KOPT-K1 (cell line): ENCODE data around the gene TPO.
"Not testable (repeated sequence)": the region's sequence is repeated elsewhere in the genome, so short reads cannot be mapped to it uniquely, and the experiment has no call there.

Experiments
- H3K27ac ChIP-seq: fragments of 200-600 bp; sonication (generic); 2 replicates; pipeline ENCODE4 v1.5.1; 2016; ENCODE audit warnings: antibody characterized with exemption, mild to moderate bottlenecking, low read depth, low read length; ENCODE audit not compliant: poor library complexity, severe bottlenecking
- H3K36me3 ChIP-seq: fragments of 200-600 bp; sonication (generic); 2 replicates; pipeline ENCODE4 v1.5.1; 2017; ENCODE audit warnings: antibody characterized with exemption, mild to moderate bottlenecking, low read length, moderate library complexity; ENCODE audit not compliant: insufficient read depth
- H3K9me3 ChIP-seq: fragments of 200-600 bp; sonication (generic); 2 replicates; pipeline ENCODE4 v1.5.1; 2017; ENCODE audit warnings: antibody characterized with exemption, low read length, mild to moderate bottlenecking; ENCODE audit not compliant: insufficient read depth, poor library complexity, severe bottlenecking

TPO gene

GRCh38 chr2:1480671-1481076, 67.4 kb downstream of the TPO start:
- Histone ChIP-seq H3K36me3 (no peaks in the 10 kb centered on the region), H3K27ac (no peak overlapping the region), H3K9me3 (no peaks in the 10 kb centered on the region)

- no peaks in the 10 kb centered on the region for H3K9me3 ChIP-seq
- no peak overlapping the region for H3K27ac ChIP-seq
- H3K36me3 ChIP-seq: no peaks in the 10 kb centered on the region
These were observed 68.4 kb downstream of the TPO start for GRCh38 chr2:1481406-1482252.

- no peaks in the 10 kb centered on the region for H3K9me3 ChIP-seq
- H3K27ac ChIP-seq: no peak overlapping the region
- H3K36me3 ChIP-seq: no peaks in the 10 kb centered on the region
These were observed 69.0 kb downstream of the TPO start for GRCh38 chr2:1482253-1482675.

DNA sequence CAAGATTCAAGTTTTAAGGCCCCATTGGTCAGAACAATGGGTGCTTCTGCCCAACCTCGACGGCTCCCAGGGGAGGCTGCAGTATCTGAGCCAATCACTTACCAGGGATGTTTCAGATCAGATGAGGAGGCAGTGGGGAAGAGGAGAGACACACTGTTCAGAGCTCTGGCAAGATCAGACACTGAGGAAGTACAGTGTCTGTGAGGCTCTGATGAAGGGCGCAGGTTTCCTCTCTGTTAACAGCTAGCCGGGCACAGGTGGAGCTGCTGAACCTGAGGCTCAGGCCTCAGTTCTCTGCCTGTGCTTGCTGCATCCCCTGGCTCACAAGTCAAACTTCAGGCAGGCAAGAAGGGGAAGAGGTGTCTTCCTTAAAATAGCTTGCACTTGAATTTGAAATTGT, 69.7 kb downstream of the TPO start:
- H3K9me3 ChIP-seq: no peaks in the 10 kb centered on the region
- H3K36me3 ChIP-seq: no peaks in the 10 kb centered on the region
- H3K27ac ChIP-seq: no peak overlapping the region

DNA sequence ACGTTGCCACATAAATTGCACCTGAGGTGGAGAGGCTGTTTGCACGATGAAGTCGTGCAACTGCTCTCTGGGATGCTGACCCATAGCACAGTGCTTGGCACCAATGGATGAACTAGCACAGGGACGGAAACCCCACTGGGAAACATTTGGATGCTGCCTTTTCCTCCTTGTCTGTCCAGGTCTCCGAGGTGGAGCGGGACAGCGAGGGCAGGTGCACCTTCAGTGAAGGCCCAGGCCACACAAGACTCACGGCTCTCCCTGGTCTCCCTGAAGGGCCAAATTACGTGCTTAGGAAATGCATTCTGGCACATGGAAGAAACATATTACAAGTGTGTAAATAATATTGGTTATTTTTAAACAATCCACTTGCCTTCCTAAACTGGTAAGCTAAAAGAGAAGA, 70.3 kb downstream of the TPO start:
- Histone ChIP-seq H3K27ac (no peak overlapping the region), H3K36me3 (no peaks in the 10 kb centered on the region), H3K9me3 (no peaks in the 10 kb centered on the region)

DNA sequence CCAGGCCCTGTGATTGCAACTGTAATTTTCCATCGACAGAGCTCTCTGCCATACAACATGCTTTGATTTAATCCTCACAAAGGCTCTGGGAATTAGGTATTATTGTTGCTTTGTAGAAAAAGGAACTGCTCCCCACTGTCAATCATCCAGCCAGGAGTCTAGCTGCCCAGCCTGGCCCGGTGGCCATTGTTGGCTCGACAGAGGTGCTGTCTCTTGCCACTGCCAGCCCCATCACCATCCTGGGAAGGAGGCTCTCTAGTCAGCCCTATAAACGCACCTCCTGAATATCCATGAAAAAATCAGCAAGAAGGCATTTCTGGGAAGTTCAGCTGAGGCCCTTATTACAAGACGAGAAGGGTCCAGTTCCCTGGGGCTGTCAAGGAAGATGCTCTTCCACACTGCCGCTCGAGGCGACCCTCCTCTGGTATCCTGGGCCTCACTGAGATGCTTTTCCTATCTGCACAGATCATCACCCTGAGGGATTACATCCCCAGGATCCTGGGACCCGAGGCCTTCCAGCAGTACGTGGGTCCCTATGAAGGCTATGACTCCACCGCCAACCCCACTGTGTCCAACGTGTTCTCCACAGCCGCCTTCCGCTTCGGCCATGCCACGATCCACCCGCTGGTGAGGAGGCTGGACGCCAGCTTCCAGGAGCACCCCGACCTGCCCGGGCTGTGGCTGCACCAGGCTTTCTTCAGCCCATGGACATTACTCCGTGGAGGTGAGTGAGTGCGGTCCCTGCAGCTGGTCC, 71.0 kb downstream of the TPO start:
- no peaks in the 10 kb centered on the region for H3K9me3 ChIP-seq
- H3K36me3 ChIP-seq: no peaks in the 10 kb centered on the region
- no peak overlapping the region for H3K27ac ChIP-seq

DNA sequence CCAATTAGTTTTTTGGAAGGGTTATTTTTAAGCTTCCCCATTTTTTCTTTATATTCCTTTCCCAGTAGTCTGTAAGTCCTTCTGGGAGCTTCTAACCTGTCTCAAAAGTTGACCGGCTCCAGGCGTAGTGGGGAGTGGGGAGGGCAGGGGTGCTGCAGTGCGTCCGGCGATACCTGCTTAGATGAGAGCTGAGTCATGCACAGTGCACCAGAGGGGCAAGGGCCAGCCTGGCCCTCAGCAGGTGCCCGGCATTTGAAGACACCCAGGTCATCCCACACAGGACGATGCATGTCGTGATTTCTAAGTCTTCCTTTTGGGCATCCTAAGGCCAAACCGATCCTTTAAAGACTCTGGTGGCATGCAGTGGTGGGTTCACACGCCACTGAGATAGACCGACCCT, 73.4 kb downstream of the TPO start:
- H3K9me3 ChIP-seq: no peaks in the 10 kb centered on the region
- no peak overlapping the region for H3K27ac ChIP-seq
- H3K36me3 ChIP-seq: no peaks in the 10 kb centered on the region

GRCh38 chr2:1487758-1488157, 74.5 kb downstream of the TPO start:
- H3K9me3 ChIP-seq: no peaks in the 10 kb centered on the region
- H3K36me3 ChIP-seq: no peaks in the 10 kb centered on the region
- no peak overlapping the region for H3K27ac ChIP-seq

DNA sequence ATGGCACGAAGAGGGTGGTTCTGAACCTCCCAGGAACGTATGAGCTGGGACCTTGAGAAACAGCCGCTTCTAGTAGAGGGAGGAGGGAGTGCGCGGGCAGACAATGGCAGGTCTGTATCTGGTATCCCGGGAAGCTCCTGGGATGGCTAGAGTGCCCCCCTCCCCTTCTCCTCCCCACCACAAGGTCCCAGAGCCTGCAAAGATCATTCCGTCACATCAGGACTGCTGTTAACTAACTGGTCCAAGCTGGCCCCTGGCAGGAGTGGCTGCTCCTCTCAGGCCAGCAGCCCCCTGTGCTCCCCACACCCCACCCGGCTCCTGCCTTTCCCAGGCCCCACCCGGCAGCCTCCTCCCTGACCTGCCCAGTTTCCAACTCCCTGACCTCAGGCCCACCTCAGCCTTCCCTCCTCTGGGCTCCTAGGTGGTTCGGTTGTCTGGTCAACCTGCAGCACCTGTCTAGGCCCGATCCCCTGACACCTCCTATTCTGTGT, 75.0 kb downstream of the TPO start:
- no peaks in the 10 kb centered on the region for H3K9me3 ChIP-seq
- H3K36me3 ChIP-seq: no peaks in the 10 kb centered on the region
- H3K27ac ChIP-seq: no peak overlapping the region

DNA sequence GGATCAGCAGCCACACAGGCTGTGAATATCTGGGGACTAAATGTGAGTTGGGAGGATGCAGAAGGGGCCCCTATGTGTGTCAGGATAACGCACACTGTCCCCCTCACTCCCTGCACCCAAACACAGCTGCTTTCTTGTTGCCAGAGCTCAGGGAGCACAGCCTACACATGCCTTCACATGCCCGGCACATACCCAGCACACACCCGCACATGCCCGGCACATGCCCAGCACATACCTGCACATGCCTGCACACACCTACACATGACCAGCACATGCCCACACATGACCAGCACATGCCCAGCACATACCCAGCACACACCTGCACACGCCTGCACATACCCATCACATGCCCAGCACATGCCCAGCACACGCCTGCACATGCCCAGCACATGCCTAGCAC, 75.6 kb downstream of the TPO start:
- H3K9me3 ChIP-seq: no peaks in the 10 kb centered on the region
- H3K36me3 ChIP-seq: no peaks in the 10 kb centered on the region
- H3K27ac ChIP-seq: no peak overlapping the region

DNA sequence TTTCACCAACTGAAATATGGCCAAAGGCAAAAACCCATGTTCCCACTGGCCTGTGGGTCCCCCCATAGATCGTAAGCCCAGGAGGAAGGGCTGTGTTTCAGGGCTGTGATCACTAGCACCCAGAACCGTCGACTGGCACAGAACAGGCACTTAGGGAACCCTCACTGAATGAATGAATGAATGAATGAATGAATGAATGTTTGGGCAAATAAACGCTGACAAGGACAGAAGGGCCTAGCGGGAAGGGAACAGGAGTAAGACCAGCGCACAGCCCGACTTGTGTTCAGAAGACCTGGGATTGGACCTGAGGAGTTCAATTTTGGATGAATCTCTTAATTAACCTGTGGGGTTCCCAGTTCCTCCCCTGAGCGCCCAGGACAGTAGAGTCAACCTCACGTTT, 76.2 kb downstream of the TPO start:
- H3K36me3 ChIP-seq: no peaks in the 10 kb centered on the region
- H3K27ac ChIP-seq: no peak overlapping the region
- H3K9me3 ChIP-seq: no peaks in the 10 kb centered on the region

DNA sequence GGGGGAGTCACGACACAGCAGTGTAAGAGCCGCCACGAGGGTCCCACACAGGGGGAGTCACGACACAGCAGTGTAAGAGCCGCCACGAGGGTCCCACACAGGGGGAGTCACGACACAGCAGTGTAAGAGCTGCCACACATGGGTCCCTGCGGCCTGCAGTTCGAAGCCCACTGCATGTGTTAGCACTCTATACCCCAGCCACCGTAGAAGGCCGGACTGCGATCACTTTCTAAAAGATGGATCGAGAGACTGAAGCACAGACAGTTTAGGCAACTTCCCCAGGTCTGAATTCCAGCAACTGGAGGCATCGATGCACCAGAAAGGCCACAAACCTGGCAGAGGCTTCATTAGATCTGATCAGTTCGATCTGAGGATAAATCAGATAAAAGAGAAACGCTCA, 77.1 kb downstream of the TPO start:
- H3K36me3 ChIP-seq, H3K27ac ChIP-seq, H3K9me3 ChIP-seq: not testable (repeated sequence)

GRCh38 chr2:1491751-1492150, 78.5 kb downstream of the TPO start:
- Histone ChIP-seq H3K27ac (no peak overlapping the region), H3K9me3 (no peaks in the 10 kb centered on the region), H3K36me3 (no peaks in the 10 kb centered on the region)

DNA sequence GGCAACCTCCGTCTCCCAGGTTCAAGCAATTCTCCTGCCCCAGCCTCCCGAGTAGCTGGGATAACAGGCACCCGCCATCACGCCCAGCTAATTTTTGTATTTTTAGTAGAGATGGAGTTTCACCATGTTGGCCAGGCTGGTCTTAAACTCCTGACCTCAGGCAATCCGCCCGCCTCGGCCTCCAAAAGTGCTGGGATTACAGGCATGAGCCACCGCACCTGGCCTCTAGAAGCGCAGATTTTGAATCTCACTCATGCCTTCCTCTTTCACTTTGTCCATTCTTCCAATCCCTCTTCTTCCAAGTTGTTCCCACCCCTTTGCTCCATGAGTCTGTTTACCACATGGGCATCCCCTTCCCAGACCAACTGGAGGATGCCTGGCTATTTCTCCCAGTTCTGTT, 79.0 kb downstream of the TPO start:
- H3K27ac ChIP-seq, H3K9me3 ChIP-seq, H3K36me3 ChIP-seq: not testable (repeated sequence)

- H3K27ac ChIP-seq: no peak overlapping the region
These were observed 79.6 kb downstream of the TPO start for GRCh38 chr2:1492711-1493430.

More at GRCh38 chr2:1492711-1493430, 79.6 kb downstream of the TPO start:
- Histone ChIP-seq H3K36me3 (no peaks in the 10 kb centered on the region), H3K9me3 (no peaks in the 10 kb centered on the region)
